HT-29 (cell line): Measurements from ENCODE around the gene E2F4. TPM values are rescaled to one million over a fixed set of nuclear protein-coding genes. Genes with fewer than 3 reads are reported as not detected.

Experiments used
- DNase-seq: peaks from one replicate; pipeline ENCODE4 v3.0.0-alpha.2; 2015; ENCODE audit warnings: low spot score
- total RNA-seq: library from RNA; depleted of rRNA; stranded (reverse); fragments of >200 nt; shearing (Covaris generic); gene quantifications from 2 replicates; pipeline ENCODE4 v1.2.3, GENCODE V29; 2014

Gene E2F4
- total RNA-seq, 1 experiment from 2014 or later: 156 TPM

- no peak for DNase-seq
Observed at GRCh38 chr16:67207249-67208091, 15.5 kb downstream of the E2F4 start.

- DNase-seq: no peak
Observed at GRCh38 chr16:67208154-67208896, 16.4 kb downstream of the E2F4 start.

- DNase-seq: no peak
Observed at GRCh38 chr16:67209565-67209964, 17.6 kb downstream of the E2F4 start.

GRCh38 chr16:67210069-67210937, 18.3 kb downstream of the E2F4 start:
- DNase-seq: no peak

- DNase-seq: no peak
Observed at GRCh38 chr16:67211674-67212073, 19.7 kb downstream of the E2F4 start.

- peak; percentile 35 for DNase-seq
Observed at GRCh38 chr16:67212766-67213165, 20.8 kb downstream of the E2F4 start.

- DNase-seq: no peak
Observed at GRCh38 chr16:67213197-67214019, 21.5 kb downstream of the E2F4 start.

GRCh38 chr16:67215706-67216105, 23.8 kb downstream of the E2F4 start:
- DNase-seq: no peak

GRCh38 chr16:67216612-67217490, 24.9 kb downstream of the E2F4 start:
- DNase-seq: no peak

- DNase-seq: no peak
Observed at GRCh38 chr16:67223992-67224391, 32.0 kb downstream of the E2F4 start.

GRCh38 chr16:67226295-67226803, 34.4 kb downstream of the E2F4 start:
- DNase-seq: no peak

- peak; percentile 98 for DNase-seq
Observed at GRCh38 chr16:67226804-67227566, 35.0 kb downstream of the E2F4 start, which contains the start of gene TMEM208. Gene TMEM208, plus strand, starts transcription at chr16:67227130. Its CDS starts 89 bp downstream, at chr16:67227219.

GRCh38 chr16:67227567-67227921, 35.6 kb downstream of the E2F4 start:
- DNase-seq: no peak

- DNase-seq: no peak
Observed at GRCh38 chr16:67228034-67228785, 36.3 kb downstream of the E2F4 start.

- DNase-seq: no peak
Observed at GRCh38 chr16:67228905-67229304, 37.0 kb downstream of the E2F4 start.

GRCh38 chr16:67229906-67230808, 38.2 kb downstream of the E2F4 start:
- DNase-seq: no peak
